Right lobe of liver (tissue), 4 donors: ENCODE data around the gene SRSF2.

Source experiments
- POLR2A ChIP-seq: fragments of 450-650 bp; IDR thresholded peaks from one replicate; pipeline ENCODE4 v1.6.1; 2017; ENCODE audit warnings: antibody characterized with exemption, mild to moderate bottlenecking
- TF ChIP-seq, protein P1 (sequence below), 4 donors: fragments of 200-600 bp in 3 of 4; fragments of 450-650 bp in 1 of 4; IDR thresholded peaks; one replicate each; pipeline versions ENCODE4 v1.5.1 to v1.8.0; 2016 to 2022; ENCODE audit warnings: antibody characterized with exemption in 4 of 4, mild to moderate bottlenecking in 2 of 4
- donor health status: DM: no; HTN: no; CAD: no.
- donor health status: DM: no; HTN: no; CAD: no.
- donor health status: DM: no; HTN: yes; CAD: no.

- TF ChIP-seq, protein P1, sequence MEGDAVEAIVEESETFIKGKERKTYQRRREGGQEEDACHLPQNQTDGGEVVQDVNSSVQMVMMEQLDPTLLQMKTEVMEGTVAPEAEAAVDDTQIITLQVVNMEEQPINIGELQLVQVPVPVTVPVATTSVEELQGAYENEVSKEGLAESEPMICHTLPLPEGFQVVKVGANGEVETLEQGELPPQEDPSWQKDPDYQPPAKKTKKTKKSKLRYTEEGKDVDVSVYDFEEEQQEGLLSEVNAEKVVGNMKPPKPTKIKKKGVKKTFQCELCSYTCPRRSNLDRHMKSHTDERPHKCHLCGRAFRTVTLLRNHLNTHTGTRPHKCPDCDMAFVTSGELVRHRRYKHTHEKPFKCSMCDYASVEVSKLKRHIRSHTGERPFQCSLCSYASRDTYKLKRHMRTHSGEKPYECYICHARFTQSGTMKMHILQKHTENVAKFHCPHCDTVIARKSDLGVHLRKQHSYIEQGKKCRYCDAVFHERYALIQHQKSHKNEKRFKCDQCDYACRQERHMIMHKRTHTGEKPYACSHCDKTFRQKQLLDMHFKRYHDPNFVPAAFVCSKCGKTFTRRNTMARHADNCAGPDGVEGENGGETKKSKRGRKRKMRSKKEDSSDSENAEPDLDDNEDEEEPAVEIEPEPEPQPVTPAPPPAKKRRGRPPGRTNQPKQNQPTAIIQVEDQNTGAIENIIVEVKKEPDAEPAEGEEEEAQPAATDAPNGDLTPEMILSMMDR (IDR thresholded peaks at IDR 0.05) = no peak
- TF ChIP-seq POLR2A = no peak
Measured at GRCh38 chr17:76723812-76724211, 13.3 kb downstream of the SRSF2 start.
